ENCODE measurements around the gene TP53BP1. TPM values are rescaled to one million over a fixed set of nuclear protein-coding genes. Genes with fewer than 3 reads are reported as not detected.
"Not testable (repeated sequence)": the region's sequence is repeated elsewhere in the genome, so short reads cannot be mapped to it uniquely, and the experiment has no call there.

TP53BP1 gene, protein sequence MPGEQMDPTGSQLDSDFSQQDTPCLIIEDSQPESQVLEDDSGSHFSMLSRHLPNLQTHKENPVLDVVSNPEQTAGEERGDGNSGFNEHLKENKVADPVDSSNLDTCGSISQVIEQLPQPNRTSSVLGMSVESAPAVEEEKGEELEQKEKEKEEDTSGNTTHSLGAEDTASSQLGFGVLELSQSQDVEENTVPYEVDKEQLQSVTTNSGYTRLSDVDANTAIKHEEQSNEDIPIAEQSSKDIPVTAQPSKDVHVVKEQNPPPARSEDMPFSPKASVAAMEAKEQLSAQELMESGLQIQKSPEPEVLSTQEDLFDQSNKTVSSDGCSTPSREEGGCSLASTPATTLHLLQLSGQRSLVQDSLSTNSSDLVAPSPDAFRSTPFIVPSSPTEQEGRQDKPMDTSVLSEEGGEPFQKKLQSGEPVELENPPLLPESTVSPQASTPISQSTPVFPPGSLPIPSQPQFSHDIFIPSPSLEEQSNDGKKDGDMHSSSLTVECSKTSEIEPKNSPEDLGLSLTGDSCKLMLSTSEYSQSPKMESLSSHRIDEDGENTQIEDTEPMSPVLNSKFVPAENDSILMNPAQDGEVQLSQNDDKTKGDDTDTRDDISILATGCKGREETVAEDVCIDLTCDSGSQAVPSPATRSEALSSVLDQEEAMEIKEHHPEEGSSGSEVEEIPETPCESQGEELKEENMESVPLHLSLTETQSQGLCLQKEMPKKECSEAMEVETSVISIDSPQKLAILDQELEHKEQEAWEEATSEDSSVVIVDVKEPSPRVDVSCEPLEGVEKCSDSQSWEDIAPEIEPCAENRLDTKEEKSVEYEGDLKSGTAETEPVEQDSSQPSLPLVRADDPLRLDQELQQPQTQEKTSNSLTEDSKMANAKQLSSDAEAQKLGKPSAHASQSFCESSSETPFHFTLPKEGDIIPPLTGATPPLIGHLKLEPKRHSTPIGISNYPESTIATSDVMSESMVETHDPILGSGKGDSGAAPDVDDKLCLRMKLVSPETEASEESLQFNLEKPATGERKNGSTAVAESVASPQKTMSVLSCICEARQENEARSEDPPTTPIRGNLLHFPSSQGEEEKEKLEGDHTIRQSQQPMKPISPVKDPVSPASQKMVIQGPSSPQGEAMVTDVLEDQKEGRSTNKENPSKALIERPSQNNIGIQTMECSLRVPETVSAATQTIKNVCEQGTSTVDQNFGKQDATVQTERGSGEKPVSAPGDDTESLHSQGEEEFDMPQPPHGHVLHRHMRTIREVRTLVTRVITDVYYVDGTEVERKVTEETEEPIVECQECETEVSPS (N-terminal part only)
- total RNA-seq, result 10 to 100 TPM; 23.2 to 31.5 TPM

DNA sequence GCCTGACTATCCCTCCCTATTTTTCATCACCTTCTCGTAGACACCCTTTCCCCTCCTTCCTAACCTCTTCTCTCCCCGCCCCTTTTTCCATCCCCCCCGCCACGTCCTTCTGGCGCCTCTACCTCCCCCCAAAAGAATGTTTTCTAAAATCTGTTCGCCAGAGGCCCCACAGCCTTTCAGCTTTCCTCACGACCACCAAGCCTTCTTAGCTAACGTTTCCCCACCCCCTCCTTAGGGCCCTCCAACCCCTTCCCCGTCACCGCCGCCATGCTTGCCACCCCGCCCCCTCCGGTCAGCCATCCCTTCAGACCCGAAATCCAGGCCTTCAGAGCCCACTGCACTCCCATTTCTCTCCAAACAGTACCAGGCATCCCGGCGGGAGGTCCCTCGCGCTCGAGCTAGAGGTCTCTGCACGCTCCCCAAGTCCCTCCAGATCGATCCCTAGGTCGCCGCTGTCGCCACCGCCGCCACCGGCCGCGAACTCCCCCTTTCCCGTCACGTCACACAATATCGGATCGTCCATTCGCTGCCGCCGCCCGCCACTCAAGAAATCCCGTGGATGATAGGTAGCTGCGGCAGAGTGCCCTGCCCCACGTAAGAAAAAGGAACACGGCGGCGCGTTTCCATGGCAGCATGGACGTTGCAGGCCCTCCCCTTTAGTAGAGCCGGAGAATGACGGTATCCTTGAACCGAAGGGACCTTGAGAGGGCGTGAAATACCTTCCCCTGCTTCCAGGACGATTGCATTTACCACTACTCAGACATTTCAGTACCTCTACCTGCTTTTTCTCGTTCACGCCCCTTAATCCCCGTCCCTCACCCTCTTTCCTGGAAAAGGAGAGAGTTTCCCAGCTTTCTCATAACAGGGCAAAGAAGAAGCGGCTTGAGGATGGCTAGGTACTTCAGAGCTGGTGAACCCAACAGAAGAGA lies at the start of gene TP53BP1:
Gene TP53BP1, minus strand, starts transcription at position 484 of the 929 bp plus-strand sequence. Its CDS starts 113 bp downstream, at position 371.
- Histone ChIP-seq H3K27me3 (replicated peaks; ENCODE audit: insufficient read depth) (no peaks in the 10 kb centered on the region), H3K36me3 (no peaks in the 10 kb centered on the region), H3K4me1 (ENCODE audit: control insufficient read depth in 1 of 2, low read depth in 2 of 2) (peaks cover 14 to 33% of the 10 kb centered on the region in 2 donors), H3K27ac (peak within 1 kb of the TSS; percentile 65 to 73), H3K4me3 (peak within 1 kb of the TSS; percentile 97), H3K9me3 (no peaks in the 10 kb centered on the region)
- TF ChIP-seq, protein P1, sequence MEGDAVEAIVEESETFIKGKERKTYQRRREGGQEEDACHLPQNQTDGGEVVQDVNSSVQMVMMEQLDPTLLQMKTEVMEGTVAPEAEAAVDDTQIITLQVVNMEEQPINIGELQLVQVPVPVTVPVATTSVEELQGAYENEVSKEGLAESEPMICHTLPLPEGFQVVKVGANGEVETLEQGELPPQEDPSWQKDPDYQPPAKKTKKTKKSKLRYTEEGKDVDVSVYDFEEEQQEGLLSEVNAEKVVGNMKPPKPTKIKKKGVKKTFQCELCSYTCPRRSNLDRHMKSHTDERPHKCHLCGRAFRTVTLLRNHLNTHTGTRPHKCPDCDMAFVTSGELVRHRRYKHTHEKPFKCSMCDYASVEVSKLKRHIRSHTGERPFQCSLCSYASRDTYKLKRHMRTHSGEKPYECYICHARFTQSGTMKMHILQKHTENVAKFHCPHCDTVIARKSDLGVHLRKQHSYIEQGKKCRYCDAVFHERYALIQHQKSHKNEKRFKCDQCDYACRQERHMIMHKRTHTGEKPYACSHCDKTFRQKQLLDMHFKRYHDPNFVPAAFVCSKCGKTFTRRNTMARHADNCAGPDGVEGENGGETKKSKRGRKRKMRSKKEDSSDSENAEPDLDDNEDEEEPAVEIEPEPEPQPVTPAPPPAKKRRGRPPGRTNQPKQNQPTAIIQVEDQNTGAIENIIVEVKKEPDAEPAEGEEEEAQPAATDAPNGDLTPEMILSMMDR (IDR thresholded peaks at IDR 0.05), result no peak
- ATAC-seq (ENCODE audit: insufficient number of reproducible peaks, low FRiP score, low read depth) (peak; percentile 90), DNase-seq (ENCODE audit: low spot score) (peak; percentile 97)

DNA sequence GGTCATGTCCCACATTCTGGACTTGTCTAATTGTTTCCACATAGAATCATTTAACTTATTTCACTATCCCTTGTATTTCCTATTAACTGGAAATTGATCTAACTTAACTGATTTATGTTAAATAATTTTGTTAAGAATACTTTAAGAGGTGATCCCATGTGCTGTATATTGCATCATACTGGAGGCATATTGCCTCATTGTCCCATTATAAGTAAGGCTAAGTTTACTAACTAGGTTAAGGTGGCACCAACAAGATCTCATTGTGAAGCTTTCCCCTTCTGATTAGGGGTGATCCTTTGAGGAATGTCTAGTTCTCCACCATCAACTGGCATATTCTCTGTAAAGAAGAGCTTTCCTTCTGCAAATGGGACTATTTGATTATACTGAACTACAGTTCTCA lies 48.8 kb upstream of the TP53BP1 start:
- H3K4me1 ChIP-seq (ENCODE audit: control insufficient read depth in 1 of 2, low read depth in 2 of 2), result no peaks in the 10 kb centered on the region
- no peaks in the 10 kb centered on the region for H3K27me3 ChIP-seq (replicated peaks; ENCODE audit: insufficient read depth)
- ATAC-seq (ENCODE audit: insufficient number of reproducible peaks, low FRiP score, low read depth) (no peak), DNase-seq (ENCODE audit: low spot score) (no peak)
- no peak overlapping the region for H3K4me3 ChIP-seq
- TF ChIP-seq, protein P1 (IDR thresholded peaks at IDR 0.05), result no peak
- no peaks in the 10 kb centered on the region for H3K36me3 ChIP-seq
- H3K9me3 ChIP-seq, result no peaks in the 10 kb centered on the region
- no peak overlapping the region for H3K27ac ChIP-seq

DNA sequence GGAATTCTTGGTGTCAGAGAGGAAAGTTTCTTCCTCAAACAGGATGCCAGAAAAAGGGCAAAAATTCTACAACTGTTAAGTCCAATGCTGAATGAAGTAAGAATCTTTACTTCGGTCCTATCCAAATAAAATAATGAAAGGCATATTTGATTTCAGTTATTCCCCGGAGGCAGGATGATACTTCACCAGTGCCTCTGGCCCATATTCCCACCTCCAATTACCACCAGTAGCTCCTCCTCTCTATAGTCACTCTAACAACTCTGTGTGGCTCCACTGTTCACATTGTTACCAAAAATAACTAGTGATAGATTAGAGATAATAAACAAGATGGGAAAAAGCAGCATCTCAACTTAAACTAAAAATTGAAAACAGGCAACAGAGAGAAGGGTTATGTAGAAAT lies 45.1 kb upstream of the TP53BP1 start:
- TF ChIP-seq, protein P1 (IDR thresholded peaks at IDR 0.05), result no peak
- DNase-seq (ENCODE audit: low spot score) (no peak), ATAC-seq (ENCODE audit: insufficient number of reproducible peaks, low FRiP score, low read depth) (no peak)

DNA sequence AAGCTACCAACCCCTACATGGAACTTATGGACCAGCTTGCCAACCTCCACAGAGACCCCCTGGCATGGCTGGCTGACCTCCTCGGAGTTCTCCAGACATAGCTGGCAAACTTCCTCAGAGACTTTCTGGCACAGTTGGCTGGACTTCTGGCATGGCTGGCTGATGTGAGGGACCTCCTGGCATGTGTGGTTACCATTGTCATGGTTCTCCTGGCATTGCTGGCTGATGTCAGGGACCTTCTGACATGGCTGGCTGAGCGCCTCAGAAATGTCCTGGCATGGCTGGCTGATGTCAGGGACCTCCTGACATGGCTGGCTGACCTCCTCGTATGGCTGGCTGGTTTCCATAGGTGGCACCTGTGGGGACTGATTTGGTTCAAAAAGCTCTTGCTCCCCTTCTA lies 41.9 kb upstream of the TP53BP1 start:
- Histone ChIP-seq H3K4me3 (no peak overlapping the region), H3K36me3 (no peaks in the 10 kb centered on the region), H3K27ac (no peak overlapping the region), H3K9me3 (no peaks in the 10 kb centered on the region), H3K27me3 (replicated peaks; ENCODE audit: insufficient read depth) (no peaks in the 10 kb centered on the region), H3K4me1 (ENCODE audit: control insufficient read depth in 1 of 2, low read depth in 2 of 2) (peaks cover 0 to 5% of the 10 kb centered on the region in 2 donors)
- ATAC-seq (ENCODE audit: insufficient number of reproducible peaks, low FRiP score, low read depth) (no peak), DNase-seq (ENCODE audit: low spot score) (no peak)
- TF ChIP-seq, protein P1 (IDR thresholded peaks at IDR 0.05), result no peak

More for the DNA sequence above, 45.1 kb upstream of the TP53BP1 start:
- Histone ChIP-seq H3K4me1 (ENCODE audit: control insufficient read depth in 1 of 2, low read depth in 2 of 2) (no peaks in the 10 kb centered on the region), H3K36me3 (no peaks in the 10 kb centered on the region), H3K27me3 (replicated peaks; ENCODE audit: insufficient read depth) (no peaks in the 10 kb centered on the region), H3K27ac (no peak overlapping the region), H3K9me3 (no peaks in the 10 kb centered on the region), H3K4me3 (no peak overlapping the region)

DNA sequence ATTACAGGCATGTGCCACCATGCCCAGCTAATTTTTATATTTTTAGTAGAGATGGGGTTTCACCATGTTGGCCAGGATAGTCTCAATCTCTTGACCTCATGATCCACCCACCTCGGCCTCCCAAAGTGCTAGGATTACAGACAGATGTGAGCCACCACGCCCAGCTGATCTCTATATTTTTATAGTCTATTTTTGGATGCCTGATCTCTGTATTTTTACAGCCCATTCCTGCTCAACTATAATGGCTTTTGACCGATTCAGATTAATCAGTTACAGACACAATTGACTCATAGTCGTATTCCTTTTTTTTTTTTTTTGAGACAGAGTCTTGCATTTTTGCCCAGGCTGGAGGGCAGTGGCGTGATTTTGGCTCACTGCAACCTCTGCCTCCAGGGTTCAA lies 39.9 kb upstream of the TP53BP1 start:
- not testable (repeated sequence) for H3K4me1 ChIP-seq (ENCODE audit: control insufficient read depth in 1 of 2, low read depth in 2 of 2); H3K9me3 ChIP-seq; DNase-seq (ENCODE audit: low spot score); H3K27ac ChIP-seq; H3K36me3 ChIP-seq; H3K4me3 ChIP-seq; ATAC-seq (ENCODE audit: insufficient number of reproducible peaks, low FRiP score, low read depth); H3K27me3 ChIP-seq (replicated peaks; ENCODE audit: insufficient read depth)

Data from thoracic aorta (tissue), 2 donors.